Mucosa of rectum (tissue), 2 donors: ENCODE data around the gene PLEKHG3.

Source experiments
- H3K27ac ChIP-seq, 2 donors: one replicate each; pipeline ENCODE4 v1.7.0; 2013; ENCODE audit warnings: inconsistent platforms in 2 of 2, low read depth in 2 of 2, low read length in 2 of 2
- H3K27me3 ChIP-seq, 2 donors: one replicate each; pipeline ENCODE4 v1.7.0; 2013; ENCODE audit warnings: low read length in 2 of 2; ENCODE audit not compliant: control insufficient read depth in 2 of 2, insufficient read depth in 2 of 2
- H3K36me3 ChIP-seq, 2 donors: one replicate each; pipeline ENCODE4 v1.7.0; 2013; ENCODE audit warnings: low read length in 2 of 2; ENCODE audit not compliant: control insufficient read depth in 2 of 2, insufficient read depth in 2 of 2
- H3K4me1 ChIP-seq, 2 donors: one replicate each; pipeline ENCODE4 v1.7.0; 2013; ENCODE audit warnings: low read length in 2 of 2, mild to moderate bottlenecking in 1 of 2; ENCODE audit not compliant: control insufficient read depth in 2 of 2, insufficient read depth in 2 of 2
- H3K4me3 ChIP-seq, 2 donors: one replicate each; pipeline ENCODE4 v1.7.0; 2013; ENCODE audit warnings: low read length in 2 of 2
- H3K9ac ChIP-seq, 2 donors: one replicate each; pipeline ENCODE4 v1.7.0; 2013; ENCODE audit warnings: low read length in 2 of 2, low read depth in 1 of 2, mild to moderate bottlenecking in 1 of 2
- H3K9me3 ChIP-seq, 2 donors: one replicate each; pipeline ENCODE4 v1.7.0; 2013; ENCODE audit warnings: low read length in 2 of 2; ENCODE audit not compliant: control insufficient read depth in 2 of 2
- donor health status: healthy.
- donor health status: Normal muscosa, but diverticular disease.

Gene PLEKHG3

DNA sequence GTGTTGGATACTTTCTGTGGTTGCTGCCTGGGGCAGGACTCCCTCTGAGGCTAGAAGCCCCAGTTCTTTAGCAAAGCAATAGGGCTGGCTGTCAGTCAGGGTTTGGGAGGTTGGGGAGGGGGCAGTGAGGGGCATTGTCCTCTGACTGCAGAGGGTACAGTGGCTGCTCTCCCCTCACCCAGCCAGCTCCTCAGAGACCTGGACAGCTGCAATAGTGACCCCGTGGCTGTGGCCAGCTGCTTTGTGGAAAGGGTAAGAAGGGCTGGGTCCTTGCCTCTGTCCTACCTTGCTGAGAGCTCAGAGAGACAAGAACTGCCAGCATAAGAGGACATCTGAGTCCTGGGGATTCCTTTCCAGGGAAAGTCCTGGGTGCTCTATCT, 25.8 kb downstream of the PLEKHG3 start:
- peaks cover 56 to 58% of the 10 kb centered on the region in 2 donors for H3K36me3 ChIP-seq
- H3K4me3 ChIP-seq: no peak overlapping the region
- no peaks in the 10 kb centered on the region for H3K9me3 ChIP-seq
- no peaks in the 10 kb centered on the region for H3K27me3 ChIP-seq
- peaks cover 26 to 27% of the 10 kb centered on the region in 2 donors for H3K4me1 ChIP-seq
- no peak overlapping the region for H3K27ac ChIP-seq
- no peak overlapping the region for H3K9ac ChIP-seq

DNA sequence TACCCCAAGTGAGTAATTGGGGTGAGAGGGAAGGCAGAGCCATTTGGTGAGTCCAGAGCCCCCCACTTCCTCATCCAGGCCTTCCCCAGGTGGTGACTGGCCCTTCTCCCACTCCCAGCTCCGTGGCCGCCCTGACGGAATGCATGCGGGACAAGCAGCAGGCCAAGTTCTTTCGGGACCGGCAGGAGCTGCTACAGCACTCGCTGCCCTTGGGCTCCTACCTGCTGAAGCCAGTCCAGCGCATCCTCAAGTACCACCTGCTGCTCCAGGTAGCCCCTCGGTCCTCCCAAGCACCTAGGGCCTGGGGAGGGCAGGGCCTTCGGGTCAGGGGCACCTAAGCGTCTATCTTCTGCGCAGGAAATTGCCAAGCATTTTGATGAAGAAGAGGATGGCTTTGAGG, 26.5 kb downstream of the PLEKHG3 start:
- Histone ChIP-seq H3K4me1 (peaks cover 23 to 26% of the 10 kb centered on the region in 2 donors), H3K27me3 (no peaks in the 10 kb centered on the region), H3K36me3 (peaks cover 58% of the 10 kb centered on the region in 2 donors), H3K27ac (no peak overlapping the region), H3K9me3 (no peaks in the 10 kb centered on the region), H3K4me3 (no peak overlapping the region), H3K9ac (no peak overlapping the region)

DNA sequence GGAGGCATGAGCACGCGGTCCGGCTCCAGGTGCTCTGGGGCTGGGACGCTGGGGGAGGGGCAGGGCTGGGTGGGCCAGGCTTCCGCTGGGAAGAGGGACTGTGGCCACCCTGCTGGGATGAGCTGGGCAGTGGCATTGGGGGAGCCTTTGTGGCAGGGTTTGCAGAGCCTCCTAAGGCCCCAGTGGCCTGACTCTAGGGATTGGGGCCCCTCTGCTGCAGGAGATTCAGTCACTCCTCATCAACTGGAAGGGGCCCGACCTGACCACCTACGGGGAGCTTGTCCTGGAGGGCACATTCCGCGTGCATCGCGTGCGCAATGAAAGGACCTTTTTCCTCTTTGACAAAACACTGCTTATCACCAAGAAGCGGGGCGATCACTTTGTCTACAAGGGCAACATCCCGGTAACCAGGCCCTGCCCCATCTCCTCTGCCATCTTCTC, 26.9 kb downstream of the PLEKHG3 start:
- no peak overlapping the region for H3K9ac ChIP-seq
- no peak overlapping the region for H3K4me3 ChIP-seq
- peaks cover 59 to 60% of the 10 kb centered on the region in 2 donors for H3K36me3 ChIP-seq
- H3K4me1 ChIP-seq: peaks cover 20 to 25% of the 10 kb centered on the region in 2 donors
- no peaks in the 10 kb centered on the region for H3K27me3 ChIP-seq
- H3K27ac ChIP-seq: no peak overlapping the region
- H3K9me3 ChIP-seq: no peaks in the 10 kb centered on the region

DNA sequence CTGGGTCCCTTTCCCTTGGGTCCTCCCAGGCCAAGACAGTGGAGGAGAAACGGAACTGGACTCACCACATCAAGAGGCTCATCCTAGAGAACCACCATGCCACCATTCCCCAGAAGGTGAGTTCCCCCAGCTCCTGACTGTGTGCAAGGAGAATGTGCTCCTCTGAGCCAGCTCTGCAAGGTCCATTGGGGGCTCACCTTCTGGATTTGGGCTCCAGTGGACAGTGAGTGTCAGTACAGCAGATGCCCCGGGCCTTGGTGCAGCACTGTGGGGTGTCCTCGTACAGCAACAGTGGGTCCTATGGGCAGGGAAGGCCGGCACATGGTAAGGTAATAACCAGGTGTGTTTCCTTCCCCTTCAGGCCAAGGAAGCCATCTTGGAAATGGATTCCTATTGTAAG, 27.8 kb downstream of the PLEKHG3 start:
- Histone ChIP-seq H3K9ac (no peak overlapping the region), H3K4me1 (peaks cover 19 to 25% of the 10 kb centered on the region in 2 donors), H3K27ac (no peak overlapping the region), H3K36me3 (peaks cover 63% of the 10 kb centered on the region in 2 donors), H3K27me3 (no peaks in the 10 kb centered on the region), H3K4me3 (no peak overlapping the region), H3K9me3 (no peaks in the 10 kb centered on the region)

DNA sequence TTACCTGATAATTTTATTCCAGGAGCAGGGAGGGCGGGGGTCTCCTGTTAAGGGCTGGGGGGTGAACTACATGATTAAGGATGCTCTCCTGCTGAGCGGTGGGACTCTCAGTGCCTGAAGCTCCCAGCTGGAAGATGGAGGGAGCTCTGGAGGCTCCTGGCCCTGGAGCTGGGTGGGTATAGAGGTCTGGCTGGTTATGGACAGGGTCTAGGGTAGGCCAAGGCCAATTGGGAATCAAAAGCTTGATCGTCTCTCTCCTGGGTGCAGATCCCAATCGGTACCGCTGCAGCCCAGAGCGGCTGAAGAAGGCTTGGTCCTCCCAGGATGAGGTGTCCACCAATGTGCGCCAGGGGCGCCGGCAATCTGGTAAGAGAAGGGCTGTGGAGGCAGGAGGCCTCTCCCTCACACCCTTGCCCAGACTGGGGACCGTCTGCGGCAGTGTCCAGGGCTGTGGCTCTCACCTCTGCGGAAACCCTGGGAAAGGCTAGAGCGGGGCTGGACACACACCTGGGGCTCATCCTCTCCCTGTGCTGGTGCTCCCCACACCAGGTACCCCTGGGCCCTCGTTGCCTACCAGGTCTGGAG, 28.4 kb downstream of the PLEKHG3 start:
- Histone ChIP-seq H3K9me3 (no peaks in the 10 kb centered on the region), H3K9ac (no peak overlapping the region), H3K4me3 (no peak overlapping the region), H3K36me3 (peaks cover 65% of the 10 kb centered on the region in 2 donors), H3K27me3 (no peaks in the 10 kb centered on the region), H3K27ac (no peak overlapping the region), H3K4me1 (peaks cover 19 to 28% of the 10 kb centered on the region in 2 donors)

DNA sequence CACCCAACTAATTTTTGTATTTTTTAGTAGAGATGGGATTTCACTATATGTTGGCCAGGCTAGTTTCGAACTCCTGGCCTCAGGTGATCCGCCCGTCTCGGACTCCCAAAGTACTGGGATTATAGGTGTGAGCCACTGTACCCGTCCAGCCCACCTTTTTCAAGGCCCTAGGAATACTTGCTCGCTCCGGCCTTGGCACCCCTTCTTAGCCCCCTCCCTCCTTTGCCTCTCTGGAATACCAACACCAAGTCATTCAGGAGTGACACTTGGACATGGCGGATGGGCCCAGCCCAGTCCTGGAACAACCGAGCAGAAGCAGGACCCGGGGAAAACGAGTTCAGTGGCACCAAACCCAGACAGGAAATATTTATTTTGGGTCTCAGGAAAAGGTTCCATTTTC, 29.1 kb downstream of the PLEKHG3 start:
- Histone ChIP-seq H3K9me3 (no peaks in the 10 kb centered on the region), H3K4me1 (peaks cover 15 to 28% of the 10 kb centered on the region in 2 donors), H3K27ac (no peak overlapping the region), H3K36me3 (peaks cover 59 to 61% of the 10 kb centered on the region in 2 donors), H3K9ac (no peak overlapping the region), H3K27me3 (no peaks in the 10 kb centered on the region), H3K4me3 (no peak overlapping the region)

DNA sequence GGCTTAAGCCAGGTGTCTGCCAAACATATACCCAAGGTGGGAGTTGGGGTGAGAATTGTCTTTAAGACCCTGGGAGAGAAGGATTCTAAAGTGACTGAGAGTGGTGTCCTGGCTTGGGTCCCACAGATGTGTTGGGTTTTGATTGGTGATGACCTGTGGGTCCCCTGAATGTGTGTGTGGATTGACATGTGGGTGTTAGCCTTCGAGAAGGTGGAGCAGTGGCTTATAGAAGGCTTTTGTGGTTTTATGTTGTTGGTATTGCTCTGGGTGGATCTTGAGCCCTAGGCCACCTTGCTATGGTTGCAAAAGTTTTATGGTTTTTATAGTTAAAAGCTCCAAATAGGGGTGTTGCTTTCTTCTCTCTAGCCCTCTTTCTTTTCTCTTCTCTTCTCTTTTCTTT, 29.7 kb downstream of the PLEKHG3 start:
- Histone ChIP-seq H3K4me3 (no peak overlapping the region), H3K27ac (peak overlapping the region; percentile 11 to 35), H3K27me3 (no peaks in the 10 kb centered on the region), H3K4me1 (peaks cover 14 to 28% of the 10 kb centered on the region in 2 donors), H3K9me3 (no peaks in the 10 kb centered on the region), H3K36me3 (peaks cover 58 to 61% of the 10 kb centered on the region in 2 donors), H3K9ac (no peak overlapping the region)

DNA sequence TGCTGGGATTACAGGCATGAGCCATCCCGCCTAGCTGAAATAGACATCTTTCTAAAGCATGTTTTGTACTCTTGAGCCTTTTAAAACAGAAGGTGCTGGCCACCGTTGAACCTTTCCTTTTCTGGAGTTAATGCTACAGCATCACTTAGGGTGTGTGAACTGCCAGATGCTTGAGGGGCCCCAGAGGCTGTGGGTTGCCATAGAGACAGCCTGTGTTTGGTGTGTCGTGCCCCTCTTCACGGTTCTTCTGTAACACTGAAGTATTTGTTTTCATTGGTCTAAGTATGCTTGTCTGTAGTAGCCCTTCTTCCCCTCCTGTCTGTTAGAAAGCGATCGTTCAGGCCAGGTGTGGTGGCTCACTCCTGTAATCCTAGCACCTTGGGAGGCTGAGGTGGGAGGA, 30.8 kb downstream of the PLEKHG3 start:
- Histone ChIP-seq H3K27me3 (no peaks in the 10 kb centered on the region), H3K36me3 (peaks cover 56 to 62% of the 10 kb centered on the region in 2 donors)

DNA sequence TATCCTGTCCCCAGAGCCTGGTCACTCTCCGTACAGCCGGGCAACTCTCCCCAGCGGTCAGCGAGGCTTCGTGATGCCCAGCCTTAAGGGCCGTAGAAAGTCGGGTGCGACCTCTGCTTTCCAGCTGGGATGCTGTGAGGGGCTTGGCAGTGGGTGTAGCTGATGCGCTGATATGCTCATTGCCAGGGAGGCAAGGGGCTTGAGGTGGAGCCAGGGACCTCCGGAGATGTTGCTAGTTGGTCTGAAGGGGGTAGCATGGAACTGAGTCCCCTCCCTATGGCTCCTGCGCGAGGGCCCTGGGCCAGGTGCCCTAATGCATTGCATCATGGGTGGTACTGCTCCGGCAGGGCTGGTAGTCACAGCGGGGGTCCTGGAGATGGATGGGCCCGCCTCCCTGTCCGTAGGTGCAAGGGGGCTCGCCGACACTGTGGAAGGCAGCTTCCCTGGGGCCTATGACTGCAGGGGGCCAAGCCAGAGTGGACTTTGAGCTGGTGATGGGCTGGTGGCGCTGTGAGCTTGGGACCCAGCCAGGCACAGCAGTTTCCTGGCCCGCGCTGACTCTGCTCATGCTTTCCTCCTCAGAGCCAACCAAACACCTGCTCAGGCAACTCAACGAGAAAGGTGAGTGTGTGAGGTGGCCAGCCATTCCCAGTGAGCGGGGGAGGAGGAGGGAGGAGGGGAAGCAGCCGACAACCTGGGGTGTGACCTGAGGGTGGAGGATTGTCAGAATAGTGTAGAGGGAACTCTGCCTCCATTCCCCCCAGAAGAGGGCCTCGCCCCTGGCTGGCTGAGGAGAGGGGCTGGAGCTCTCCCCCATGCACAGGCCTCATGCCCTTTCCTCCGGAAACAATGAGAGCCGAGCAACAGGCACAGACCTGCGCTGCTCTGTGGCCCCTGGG, 32.3 kb downstream of the PLEKHG3 start:
- H3K9me3 ChIP-seq: no peaks in the 10 kb centered on the region
- H3K4me1 ChIP-seq: peaks cover 12 to 28% of the 10 kb centered on the region in 2 donors
- peaks cover 58 to 62% of the 10 kb centered on the region in 2 donors for H3K36me3 ChIP-seq
- H3K27me3 ChIP-seq: no peaks in the 10 kb centered on the region
- peak overlapping the region; percentile 38 to 56 for H3K27ac ChIP-seq
- H3K4me3 ChIP-seq: no peak overlapping the region
- peak overlapping the region; percentile 13 to 24 for H3K9ac ChIP-seq

More for the DNA sequence above, 30.8 kb downstream of the PLEKHG3 start:
- H3K4me1 ChIP-seq: peaks cover 12 to 28% of the 10 kb centered on the region in 2 donors
- no peak overlapping the region for H3K4me3 ChIP-seq
- H3K9ac ChIP-seq: peak overlapping the region in 1 of 2 donors; percentile 17
- H3K27ac ChIP-seq: no peak overlapping the region
- H3K9me3 ChIP-seq: no peaks in the 10 kb centered on the region
